ENCODE data around the gene HOATZ.

HOATZ gene

DNA sequence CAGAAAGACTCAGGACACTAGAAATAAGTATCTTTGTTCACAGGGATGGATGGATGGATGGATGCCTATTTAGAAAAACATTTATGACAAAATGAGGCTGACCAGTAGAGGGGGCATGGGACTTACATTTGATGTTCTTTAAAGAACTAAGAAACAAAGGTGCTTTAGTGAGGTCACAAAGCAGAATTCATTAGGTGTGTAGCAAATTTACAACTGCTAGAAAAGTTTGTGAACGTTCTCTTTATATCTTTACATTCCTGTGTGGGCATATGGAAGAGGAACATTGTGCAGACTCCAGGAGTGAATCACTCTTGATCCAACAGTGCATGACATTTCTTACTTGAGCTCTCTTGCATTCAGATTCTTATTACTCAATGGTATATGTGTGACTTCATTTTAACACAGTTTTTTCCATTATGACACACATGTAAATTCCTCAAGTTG is 71.8 kb downstream of the HOATZ start:
- Histone ChIP-seq H3K27me3 (ENCODE audit: control insufficient read depth, insufficient read depth, low read length) (no peaks in the 10 kb centered on the region), H3K9me3 (replicated peaks; ENCODE audit: low read length) (no peaks in the 10 kb centered on the region), H3K36me3 (ENCODE audit: insufficient read depth, low read length) (no peaks in the 10 kb centered on the region), H3K4me2 (ENCODE audit: low read length) (no peak overlapping the region), H3K9ac (ENCODE audit: low read depth, low read length) (no peak overlapping the region), H3K4me1 (ENCODE audit: control insufficient read depth, insufficient read depth, low read length) (peaks cover 5% of the 10 kb centered on the region), H3K4me3 (ENCODE audit: low read length) (no peak overlapping the region)

Small RNA genes within 50 kb of the gene (small RNA-seq; reads per million reads assigned to genes)
- gene MIR34B (13.4 reads per million, percentile 92 among the genes with 10 or more reads in this experiment), gene MIR34C (12.2 reads per million, percentile 92 among the genes with 10 or more reads in this experiment)
